GM04503 (cell line): ENCODE measurements around the gene L3MBTL1.
"Not testable (repeated sequence)": the region's sequence is repeated elsewhere in the genome, so short reads cannot be mapped to it uniquely, and the experiment has no call there.

Experiments
- DNase-seq: peaks from one replicate; pipeline ENCODE4 v3.0.0-alpha.2; 2012; ENCODE audit warnings: low read depth

Gene L3MBTL1

DNA sequence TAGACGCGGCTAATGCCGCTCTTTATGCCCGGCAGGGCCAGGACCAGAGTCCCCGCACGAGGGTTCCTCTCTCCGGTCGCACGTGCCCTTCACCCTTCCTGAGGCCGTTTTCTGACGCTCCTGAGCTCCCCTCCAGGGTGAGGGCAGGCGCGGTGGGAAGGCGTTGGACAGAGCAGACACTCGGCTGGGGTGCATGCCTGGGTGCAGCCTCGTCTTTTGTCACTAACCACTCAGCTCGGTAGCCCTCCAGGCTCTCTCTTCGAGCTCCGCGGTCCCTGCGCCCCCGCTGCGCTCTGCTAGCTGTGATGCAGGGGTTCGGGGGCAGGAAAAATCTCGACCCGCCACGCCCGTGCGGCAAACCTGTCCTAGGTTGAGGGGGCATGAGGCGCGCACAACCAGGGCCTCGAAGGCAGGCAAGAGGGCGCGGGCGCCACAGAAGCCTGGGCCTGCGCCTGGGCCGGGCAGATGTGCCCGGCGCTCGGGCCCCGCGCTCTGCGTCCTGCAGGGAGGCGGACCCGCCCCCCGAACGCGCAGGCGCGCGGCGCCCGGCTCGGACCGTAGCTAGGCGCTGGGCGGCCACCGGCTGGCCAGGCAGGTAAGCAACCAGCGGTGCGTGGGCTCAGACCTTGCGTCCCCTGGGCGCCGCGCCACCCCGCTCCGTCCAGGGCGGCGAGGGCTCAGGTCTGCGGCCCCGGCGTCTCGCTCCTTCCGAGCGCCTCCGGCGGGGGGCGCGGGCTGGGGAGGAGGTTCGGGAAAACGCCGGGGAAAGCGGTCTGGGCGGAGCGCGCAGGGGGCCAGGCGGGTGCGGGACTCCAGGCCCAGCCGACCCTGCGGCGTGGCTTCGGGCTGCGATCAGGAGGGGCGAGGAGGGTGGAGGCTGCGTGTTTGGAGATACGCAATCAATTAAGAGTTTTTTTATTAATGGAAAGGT, at the start of gene L3MBTL1:
Gene L3MBTL1, plus strand, starts transcription at position 548 of the 931 bp plus-strand sequence. CDS start 5,807 bp downstream, outside the sequence.
- DNase-seq: no peak

DNA sequence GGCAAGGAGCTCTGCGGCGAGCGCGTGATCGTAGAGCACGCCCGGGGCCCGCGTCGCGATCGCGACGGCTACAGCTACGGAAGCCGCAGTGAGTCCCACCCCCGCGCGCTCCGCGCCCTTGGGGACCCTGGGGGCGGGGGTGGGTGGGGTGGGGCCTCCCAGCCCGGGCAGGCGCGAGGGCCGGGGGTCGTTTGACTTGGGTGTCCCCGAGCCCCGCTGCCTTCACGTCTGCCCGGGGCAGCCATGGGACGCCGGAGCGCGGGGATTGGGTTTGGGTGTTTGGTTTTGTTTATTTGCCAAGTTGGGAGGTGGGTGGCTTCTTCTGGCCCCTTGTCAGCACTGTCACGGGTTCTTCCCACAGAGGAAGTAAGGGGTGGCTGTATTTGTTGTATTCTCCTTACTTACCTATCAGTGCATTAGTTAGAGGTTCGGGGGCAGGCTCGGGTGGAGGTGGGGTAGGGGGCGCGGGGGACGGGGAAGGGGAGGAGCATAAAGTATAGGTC, 49.0 kb upstream of the L3MBTL1 start:
- DNase-seq: no peak

GRCh38 chr20:43459022-43459942, 48.2 kb upstream of the L3MBTL1 start:
- no peak for DNase-seq

GRCh38 chr20:43460172-43460829, 47.2 kb upstream of the L3MBTL1 start:
- no peak for DNase-seq

DNA sequence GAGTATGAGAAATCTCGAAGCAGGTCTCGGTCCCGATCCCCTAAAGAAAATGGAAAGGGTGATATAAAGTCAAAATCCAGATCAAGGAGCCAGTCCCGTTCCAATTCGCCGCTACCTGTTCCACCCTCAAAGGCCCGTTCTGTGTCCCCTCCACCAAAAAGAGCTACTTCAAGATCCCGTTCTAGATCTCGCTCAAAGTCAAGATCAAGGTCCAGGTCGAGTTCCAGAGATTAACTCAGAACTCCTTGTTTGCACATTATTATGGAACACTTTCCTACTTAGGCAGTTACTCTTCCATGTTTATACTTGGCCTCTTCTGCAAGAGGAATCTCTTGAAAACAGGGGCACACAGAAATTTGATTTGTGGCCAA, 46.7 kb upstream of the L3MBTL1 start:
- no peak for DNase-seq

DNA sequence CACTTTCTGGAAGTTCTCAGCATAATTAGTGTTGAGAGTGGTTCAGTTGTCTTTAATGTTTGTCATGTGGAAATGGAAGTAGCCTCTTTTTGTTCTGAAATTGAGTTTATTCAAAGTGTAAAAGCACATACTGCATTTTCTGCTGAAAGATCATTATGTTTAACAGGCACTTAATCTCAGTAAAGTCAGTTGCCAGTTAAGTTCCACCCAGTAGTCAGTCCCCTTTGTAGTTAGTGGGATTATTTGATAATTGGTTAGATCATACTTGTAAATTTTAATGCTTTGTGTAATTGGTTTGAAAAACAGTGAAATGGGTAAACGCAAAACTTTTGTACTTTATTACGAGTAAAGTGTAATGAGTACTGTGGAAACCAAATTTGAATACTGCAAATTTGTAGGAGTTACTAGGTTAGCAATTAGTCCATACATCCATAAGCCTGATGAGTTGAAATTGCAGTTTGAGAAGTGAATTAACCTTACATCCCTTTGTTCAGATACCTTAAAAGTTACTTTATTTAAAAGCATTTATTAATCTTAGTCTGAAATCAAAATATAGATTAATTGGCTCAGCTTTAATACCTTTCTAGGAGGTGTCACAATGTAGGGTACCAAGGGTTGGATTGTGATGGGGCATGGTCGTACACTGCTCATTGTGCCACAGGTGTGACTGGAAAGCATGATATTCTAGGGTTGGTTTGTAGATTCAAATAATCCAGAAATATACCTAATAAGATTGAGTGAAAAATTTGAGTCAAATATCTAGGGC, 45.4 kb upstream of the L3MBTL1 start:
- no peak for DNase-seq

GRCh38 chr20:43462660-43463526, 44.6 kb upstream of the L3MBTL1 start:
- no peak for DNase-seq

GRCh38 chr20:43463527-43464218, 43.8 kb upstream of the L3MBTL1 start:
- DNase-seq: no peak

GRCh38 chr20:43464219-43464790, 43.2 kb upstream of the L3MBTL1 start:
- DNase-seq: no peak

DNA sequence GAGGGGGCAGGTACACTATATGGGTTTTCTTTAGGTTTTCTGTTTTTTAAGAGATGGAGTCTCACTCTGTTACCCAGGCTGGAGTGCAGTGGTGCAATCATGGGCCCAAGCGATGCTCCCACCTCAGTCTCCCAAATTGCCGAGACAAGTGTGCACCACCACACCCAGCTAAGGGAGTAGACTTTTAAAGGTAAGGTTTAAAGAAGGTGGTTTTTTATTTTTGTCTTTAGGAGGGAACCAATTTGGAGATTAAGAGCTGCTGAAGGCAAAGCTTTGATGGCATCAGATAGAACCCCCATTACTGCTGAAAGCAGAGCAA, 41.9 kb upstream of the L3MBTL1 start:
- no peak for DNase-seq

- no peak for DNase-seq
These were observed 39.9 kb upstream of the L3MBTL1 start for GRCh38 chr20:43467589-43467988.

GRCh38 chr20:43472671-43473380, 34.7 kb upstream of the L3MBTL1 start:
- no peak for DNase-seq

- DNase-seq: no peak
These were observed 34.2 kb upstream of the L3MBTL1 start for GRCh38 chr20:43473381-43473704.

- no peak for DNase-seq
These were observed 30.3 kb upstream of the L3MBTL1 start for GRCh38 chr20:43477193-43477592.

DNA sequence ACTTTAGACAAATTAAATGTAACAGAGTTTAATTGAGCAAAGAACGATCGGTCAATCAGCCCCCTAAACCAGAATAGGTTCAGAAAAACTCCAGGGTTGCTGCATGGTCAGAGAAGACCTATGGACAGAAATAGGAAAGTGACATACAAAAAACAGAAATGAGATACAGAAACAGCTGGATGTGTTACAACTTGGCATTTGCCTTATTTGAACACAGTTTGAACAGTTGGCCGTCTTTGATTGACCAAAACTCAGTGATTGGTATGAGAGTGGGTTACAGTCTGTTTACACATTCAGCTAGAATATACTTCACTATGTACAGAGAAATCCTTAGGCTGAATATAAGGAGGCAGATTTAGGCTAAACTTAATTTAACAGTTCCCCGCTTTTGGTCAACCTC, 29.9 kb upstream of the L3MBTL1 start:
- no peak for DNase-seq

DNA sequence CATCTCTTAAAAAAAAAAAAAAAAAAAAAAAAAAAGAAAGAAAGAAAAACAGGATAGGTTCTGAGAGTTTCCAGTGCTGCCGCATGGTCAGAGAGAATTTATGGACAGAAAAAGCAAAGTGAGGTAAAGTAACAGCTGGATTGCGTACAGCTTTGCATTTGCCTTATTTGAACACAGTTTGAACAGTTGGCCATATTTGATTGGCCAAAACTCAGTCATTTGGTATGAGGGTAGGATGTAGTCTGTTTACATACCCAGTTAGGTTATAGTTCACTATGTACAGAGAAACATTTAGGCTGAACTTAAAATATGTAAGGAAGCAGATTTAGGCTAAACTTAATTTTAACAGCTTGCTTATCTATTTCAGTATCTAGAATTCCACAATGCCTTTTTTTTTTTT, 17.5 kb upstream of the L3MBTL1 start:
- no peak for DNase-seq

DNA sequence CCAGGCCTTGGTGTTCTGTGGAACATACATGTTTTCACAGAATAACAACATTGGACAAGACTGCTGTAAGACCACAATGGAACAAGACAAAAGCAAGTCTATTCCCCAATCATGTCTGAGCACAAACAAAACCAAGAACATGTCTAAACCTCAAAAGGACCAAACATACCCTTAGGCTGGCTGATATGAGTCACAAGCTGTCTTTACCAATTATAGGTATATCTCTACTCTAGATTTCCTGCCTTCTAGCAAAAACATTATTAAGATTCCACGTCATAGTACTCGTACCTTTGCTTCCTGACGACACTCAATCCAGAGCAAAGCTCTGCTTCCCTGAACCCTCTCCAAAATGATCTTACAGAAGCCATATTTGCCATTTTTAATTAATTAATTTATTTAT, 15.4 kb upstream of the L3MBTL1 start:
- DNase-seq: no peak

DNA sequence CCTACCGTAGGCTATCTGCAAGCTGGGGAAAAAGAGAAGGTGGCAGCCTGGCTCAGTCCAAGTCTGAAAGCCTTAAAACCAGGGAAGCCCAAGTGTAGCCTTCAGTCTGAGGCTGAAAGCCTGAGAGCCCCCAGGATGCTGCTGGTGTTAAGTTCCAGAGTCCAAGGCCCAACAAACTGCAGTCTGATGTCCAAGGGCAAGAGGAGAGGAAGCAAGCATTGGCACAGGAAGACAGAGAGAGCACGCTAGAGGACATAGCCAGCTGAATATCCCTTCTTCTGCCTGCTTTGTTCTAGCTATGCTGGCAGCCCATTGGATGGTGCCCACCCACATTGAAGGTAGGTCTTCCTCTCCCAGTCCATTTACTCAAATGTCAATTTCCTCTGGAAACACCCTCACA, 12.1 kb upstream of the L3MBTL1 start:
- no peak for DNase-seq

DNA sequence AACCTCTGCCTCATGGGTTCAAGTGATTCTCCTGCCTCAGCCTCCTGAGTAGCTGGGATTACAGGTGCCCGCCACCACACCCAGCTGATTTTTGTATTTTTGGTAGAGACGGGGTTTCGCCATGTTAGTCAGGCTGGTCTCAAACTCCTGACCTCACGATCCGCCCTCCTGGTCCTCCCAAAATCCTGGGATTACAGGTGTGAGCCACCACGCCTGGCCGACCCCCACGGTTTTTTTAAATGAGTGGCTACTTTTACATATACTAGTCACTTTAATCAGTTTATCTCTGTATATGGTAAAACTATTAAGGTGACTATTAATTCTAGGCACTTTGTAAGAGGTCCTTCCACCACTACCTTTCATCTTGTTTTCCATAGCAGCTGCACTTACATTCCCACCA, 5.5 kb upstream of the L3MBTL1 start:
- not testable (repeated sequence) for DNase-seq
